Endothelial cell of umbilical vein (primary cell): Measurements from ENCODE around the gene S100A7.

Experiments used
- EZH2 ChIP-seq: IDR thresholded peaks from 2 replicates; pipeline ENCODE4 v1.6.1; 2012; ENCODE audit warnings: borderline replicate concordance, low read depth, mild to moderate bottlenecking, moderate library complexity, low read length, inconsistent platforms; ENCODE audit not compliant: severe bottlenecking
- FOS ChIP-seq: IDR thresholded peaks from 2 replicates; pipeline ENCODE4 v1.6.1; 2011; ENCODE audit warnings: mild to moderate bottlenecking, low read length, moderate library complexity, borderline replicate concordance; ENCODE audit not compliant: insufficient read depth
- MYC ChIP-seq: IDR thresholded peaks from one replicate; pipeline ENCODE4 v1.6.1; 2011; ENCODE audit warnings: mild to moderate bottlenecking, low read depth, low read length
- POLR2A ChIP-seq: IDR thresholded peaks from 2 replicates; pipeline ENCODE4 v1.6.1; 2012; ENCODE audit warnings: low read depth, mild to moderate bottlenecking, control low read depth, low read length
- POLR2AphosphoS5 ChIP-seq: IDR thresholded peaks from 2 replicates; pipeline ENCODE4 v1.6.1; 2012; ENCODE audit warnings: low read depth, mild to moderate bottlenecking, control low read depth, low read length, moderate library complexity; ENCODE audit not compliant: insufficient read depth
- TF ChIP-seq, protein P1 (sequence below): IDR thresholded peaks from 2 replicates; pipeline ENCODE4 v1.6.1; 2011; ENCODE audit not compliant: insufficient read depth, insufficient read length
- TF ChIP-seq, protein P2 (sequence below), 2 donors: IDR thresholded peaks; 1 replicate in 1 of 2; 2 replicates in 1 of 2; pipeline ENCODE4 v1.5.1; 2011; ENCODE audit warnings: low read length in 2 of 2, mild to moderate bottlenecking in 2 of 2, moderate library complexity in 2 of 2, control low read depth in 1 of 2, inconsistent platforms in 1 of 2, low read depth in 1 of 2; ENCODE audit not compliant: insufficient read depth in 1 of 2; ENCODE audit errors: extremely low read depth in 1 of 2

DNA sequence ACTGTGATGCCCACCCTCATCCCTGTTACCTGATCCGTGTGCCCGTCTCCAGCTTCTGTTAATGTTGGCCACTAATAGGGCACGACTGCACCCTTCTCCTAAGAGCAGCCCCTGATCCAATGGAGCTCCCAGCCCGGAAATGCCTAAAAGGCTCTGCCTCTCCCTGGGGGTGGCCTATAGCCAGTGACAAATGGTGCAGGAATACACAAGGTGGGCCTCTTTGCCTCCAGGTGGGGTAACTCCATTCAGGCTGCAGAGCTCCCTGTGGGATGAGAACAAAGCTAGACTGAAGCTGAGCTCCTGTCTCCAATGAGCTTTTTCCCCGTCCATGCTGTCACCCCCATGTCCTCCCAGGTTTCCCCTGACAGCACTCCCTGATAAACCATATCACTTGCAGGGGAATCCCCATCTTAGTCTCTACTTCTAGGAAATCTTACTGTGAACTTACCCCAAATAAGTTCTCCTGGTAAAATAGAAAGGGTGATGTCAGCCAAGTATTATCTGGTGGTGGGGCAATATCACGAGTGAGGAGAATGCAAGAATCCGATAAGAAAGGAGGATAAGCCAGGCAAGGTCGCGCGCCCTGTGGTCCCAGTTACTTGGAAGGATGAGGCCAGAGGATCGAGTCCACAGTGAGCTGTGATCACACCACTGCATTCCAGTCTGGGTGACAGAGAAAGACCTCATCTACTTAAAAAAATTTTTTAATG, 25.6 kb downstream of the S100A7 start:
- TF ChIP-seq POLR2A (no peak), POLR2AphosphoS5 (no peak), MYC (no peak), FOS (no peak), EZH2 (no peak)
- TF ChIP-seq, protein P1, sequence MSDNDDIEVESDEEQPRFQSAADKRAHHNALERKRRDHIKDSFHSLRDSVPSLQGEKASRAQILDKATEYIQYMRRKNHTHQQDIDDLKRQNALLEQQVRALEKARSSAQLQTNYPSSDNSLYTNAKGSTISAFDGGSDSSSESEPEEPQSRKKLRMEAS, result no peak
- TF ChIP-seq, protein P2, sequence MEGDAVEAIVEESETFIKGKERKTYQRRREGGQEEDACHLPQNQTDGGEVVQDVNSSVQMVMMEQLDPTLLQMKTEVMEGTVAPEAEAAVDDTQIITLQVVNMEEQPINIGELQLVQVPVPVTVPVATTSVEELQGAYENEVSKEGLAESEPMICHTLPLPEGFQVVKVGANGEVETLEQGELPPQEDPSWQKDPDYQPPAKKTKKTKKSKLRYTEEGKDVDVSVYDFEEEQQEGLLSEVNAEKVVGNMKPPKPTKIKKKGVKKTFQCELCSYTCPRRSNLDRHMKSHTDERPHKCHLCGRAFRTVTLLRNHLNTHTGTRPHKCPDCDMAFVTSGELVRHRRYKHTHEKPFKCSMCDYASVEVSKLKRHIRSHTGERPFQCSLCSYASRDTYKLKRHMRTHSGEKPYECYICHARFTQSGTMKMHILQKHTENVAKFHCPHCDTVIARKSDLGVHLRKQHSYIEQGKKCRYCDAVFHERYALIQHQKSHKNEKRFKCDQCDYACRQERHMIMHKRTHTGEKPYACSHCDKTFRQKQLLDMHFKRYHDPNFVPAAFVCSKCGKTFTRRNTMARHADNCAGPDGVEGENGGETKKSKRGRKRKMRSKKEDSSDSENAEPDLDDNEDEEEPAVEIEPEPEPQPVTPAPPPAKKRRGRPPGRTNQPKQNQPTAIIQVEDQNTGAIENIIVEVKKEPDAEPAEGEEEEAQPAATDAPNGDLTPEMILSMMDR (IDR thresholded peaks at IDR 0.05; ENCODE audit: extremely low read depth in 1 of 2, insufficient read depth in 1 of 2, low read depth in 1 of 2, low read length in 2 of 2), result no peak
